ENCODE data around the gene KMT5B. TPM values are rescaled to one million over a fixed set of nuclear protein-coding genes. Genes with fewer than 3 reads are reported as not detected.

KMT5B gene
- total and polyA plus RNA-seq, 2 experiments from 2014 or later = 26.4 to 31.0 TPM

DNA sequence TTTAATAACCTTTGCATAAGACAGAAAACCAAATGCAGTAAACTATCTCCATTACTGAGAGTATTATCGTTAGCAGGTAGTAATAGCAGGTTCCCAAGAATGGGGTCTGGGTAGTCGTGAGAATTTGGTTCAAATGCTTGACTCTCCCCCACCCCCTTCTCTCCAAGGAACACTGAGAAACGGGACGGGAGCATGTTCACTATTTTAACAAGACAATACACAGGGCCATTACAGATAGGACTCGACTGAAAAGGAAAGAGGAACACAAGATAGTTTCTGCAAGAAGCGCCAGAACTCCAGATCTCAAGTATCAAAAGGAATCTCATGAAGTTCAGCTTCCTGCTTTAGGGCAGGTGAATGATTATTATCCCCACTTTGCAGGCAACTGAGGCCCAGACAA, 27.0 kb downstream of the KMT5B start:
- no peaks in the 10 kb centered on the region for H3F3A ChIP-seq (replicated peaks; ENCODE audit: low read depth)
- peaks cover 44% of the 10 kb centered on the region for H3K79me2 ChIP-seq (replicated peaks; ENCODE audit: insufficient read depth)
- Mint-ChIP-seq H3K27me3 (ENCODE audit: insufficient read depth, low read depth, poor library complexity) (peaks cover 4% of the 10 kb centered on the region), H3K9me3 (no peaks in the 10 kb centered on the region), H3K4me3 (peak overlapping the region; percentile 17; the same call in 2 of the 3 replicates), H3K4me1 (peaks cover 17% of the 10 kb centered on the region; the same call in 2 of the 3 replicates), H3K27ac (peak overlapping the region; percentile 49), H3K36me3 (ENCODE audit: low read depth) (peaks cover 54% of the 10 kb centered on the region)
- H4K20me1 ChIP-seq (replicated peaks; ENCODE audit: insufficient read depth) = 0 out of 2 replicates have a peak, but pooled peaks cover 4% of the 10 kb centered on the region
- H2AFZ ChIP-seq = no peak overlapping the region
- TF ChIP-seq ZNF114 (CRISPR knock-in tag; IDR thresholded peaks at IDR 0.05) = no peak
- TF ChIP-seq JUNB (IDR thresholded peaks at IDR 0.05; ENCODE audit: unreplicated experiment) = no peak
- TF ChIP-seq, protein P1, sequence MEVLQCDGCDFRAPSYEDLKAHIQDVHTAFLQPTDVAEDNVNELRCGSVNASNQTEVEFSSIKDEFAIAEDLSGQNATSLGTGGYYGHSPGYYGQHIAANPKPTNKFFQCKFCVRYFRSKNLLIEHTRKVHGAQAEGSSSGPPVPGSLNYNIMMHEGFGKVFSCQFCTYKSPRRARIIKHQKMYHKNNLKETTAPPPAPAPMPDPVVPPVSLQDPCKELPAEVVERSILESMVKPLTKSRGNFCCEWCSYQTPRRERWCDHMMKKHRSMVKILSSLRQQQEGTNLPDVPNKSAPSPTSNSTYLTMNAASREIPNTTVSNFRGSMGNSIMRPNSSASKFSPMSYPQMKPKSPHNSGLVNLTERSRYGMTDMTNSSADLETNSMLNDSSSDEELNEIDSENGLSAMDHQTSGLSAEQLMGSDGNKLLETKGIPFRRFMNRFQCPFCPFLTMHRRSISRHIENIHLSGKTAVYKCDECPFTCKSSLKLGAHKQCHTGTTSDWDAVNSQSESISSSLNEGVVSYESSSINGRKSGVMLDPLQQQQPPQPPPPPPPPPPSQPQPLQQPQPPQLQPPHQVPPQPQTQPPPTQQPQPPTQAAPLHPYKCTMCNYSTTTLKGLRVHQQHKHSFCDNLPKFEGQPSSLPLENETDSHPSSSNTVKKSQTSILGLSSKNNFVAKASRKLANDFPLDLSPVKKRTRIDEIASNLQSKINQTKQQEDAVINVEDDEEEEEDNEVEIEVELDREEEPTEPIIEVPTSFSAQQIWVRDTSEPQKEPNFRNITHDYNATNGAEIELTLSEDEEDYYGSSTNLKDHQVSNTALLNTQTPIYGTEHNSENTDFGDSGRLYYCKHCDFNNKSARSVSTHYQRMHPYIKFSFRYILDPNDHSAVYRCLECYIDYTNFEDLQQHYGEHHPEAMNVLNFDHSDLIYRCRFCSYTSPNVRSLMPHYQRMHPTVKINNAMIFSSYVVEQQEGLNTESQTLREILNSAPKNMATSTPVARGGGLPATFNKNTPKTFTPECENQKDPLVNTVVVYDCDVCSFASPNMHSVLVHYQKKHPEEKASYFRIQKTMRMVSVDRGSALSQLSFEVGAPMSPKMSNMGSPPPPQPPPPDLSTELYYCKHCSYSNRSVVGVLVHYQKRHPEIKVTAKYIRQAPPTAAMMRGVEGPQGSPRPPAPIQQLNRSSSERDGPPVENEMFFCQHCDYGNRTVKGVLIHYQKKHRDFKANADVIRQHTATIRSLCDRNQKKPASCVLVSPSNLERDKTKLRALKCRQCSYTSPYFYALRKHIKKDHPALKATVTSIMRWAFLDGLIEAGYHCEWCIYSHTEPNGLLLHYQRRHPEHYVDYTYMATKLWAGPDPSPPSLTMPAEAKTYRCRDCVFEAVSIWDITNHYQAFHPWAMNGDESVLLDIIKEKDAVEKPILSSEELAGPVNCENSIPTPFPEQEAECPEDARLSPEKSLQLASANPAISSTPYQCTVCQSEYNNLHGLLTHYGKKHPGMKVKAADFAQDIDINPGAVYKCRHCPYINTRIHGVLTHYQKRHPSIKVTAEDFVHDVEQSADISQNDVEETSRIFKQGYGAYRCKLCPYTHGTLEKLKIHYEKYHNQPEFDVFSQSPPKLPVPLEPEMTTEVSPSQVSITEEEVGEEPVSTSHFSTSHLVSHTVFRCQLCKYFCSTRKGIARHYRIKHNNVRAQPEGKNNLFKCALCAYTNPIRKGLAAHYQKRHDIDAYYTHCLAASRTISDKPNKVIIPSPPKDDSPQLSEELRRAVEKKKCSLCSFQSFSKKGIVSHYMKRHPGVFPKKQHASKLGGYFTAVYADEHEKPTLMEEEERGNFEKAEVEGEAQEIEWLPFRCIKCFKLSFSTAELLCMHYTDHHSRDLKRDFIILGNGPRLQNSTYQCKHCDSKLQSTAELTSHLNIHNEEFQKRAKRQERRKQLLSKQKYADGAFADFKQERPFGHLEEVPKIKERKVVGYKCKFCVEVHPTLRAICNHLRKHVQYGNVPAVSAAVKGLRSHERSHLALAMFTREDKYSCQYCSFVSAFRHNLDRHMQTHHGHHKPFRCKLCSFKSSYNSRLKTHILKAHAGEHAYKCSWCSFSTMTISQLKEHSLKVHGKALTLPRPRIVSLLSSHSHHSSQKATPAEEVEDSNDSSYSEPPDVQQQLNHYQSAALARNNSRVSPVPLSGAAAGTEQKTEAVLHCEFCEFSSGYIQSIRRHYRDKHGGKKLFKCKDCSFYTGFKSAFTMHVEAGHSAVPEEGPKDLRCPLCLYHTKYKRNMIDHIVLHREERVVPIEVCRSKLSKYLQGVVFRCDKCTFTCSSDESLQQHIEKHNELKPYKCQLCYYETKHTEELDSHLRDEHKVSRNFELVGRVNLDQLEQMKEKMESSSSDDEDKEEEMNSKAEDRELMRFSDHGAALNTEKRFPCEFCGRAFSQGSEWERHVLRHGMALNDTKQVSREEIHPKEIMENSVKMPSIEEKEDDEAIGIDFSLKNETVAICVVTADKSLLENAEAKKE (CRISPR knock-in tag; IDR thresholded peaks at IDR 0.05) = no peak
- TF ChIP-seq EZH2phosphoT487 (IDR thresholded peaks at IDR 0.05; ENCODE audit: unreplicated experiment) = no peak
- no peak for TF ChIP-seq STAT1 (IDR thresholded peaks at IDR 0.05; ENCODE audit: unreplicated experiment)
- no peak for TF ChIP-seq EZH2 (IDR thresholded peaks at IDR 0.05; ENCODE audit: low read depth, unreplicated experiment)
- no peak for TF ChIP-seq POLR2AphosphoS5 (IDR thresholded peaks at IDR 0.05; ENCODE audit: low read depth)
- TF ChIP-seq CREB1 (CRISPR knock-in tag; IDR thresholded peaks at IDR 0.05; ENCODE audit: low read depth) = no peak
- TF ChIP-seq, protein P2, sequence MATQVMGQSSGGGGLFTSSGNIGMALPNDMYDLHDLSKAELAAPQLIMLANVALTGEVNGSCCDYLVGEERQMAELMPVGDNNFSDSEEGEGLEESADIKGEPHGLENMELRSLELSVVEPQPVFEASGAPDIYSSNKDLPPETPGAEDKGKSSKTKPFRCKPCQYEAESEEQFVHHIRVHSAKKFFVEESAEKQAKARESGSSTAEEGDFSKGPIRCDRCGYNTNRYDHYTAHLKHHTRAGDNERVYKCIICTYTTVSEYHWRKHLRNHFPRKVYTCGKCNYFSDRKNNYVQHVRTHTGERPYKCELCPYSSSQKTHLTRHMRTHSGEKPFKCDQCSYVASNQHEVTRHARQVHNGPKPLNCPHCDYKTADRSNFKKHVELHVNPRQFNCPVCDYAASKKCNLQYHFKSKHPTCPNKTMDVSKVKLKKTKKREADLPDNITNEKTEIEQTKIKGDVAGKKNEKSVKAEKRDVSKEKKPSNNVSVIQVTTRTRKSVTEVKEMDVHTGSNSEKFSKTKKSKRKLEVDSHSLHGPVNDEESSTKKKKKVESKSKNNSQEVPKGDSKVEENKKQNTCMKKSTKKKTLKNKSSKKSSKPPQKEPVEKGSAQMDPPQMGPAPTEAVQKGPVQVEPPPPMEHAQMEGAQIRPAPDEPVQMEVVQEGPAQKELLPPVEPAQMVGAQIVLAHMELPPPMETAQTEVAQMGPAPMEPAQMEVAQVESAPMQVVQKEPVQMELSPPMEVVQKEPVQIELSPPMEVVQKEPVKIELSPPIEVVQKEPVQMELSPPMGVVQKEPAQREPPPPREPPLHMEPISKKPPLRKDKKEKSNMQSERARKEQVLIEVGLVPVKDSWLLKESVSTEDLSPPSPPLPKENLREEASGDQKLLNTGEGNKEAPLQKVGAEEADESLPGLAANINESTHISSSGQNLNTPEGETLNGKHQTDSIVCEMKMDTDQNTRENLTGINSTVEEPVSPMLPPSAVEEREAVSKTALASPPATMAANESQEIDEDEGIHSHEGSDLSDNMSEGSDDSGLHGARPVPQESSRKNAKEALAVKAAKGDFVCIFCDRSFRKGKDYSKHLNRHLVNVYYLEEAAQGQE (IDR thresholded peaks at IDR 0.05; ENCODE audit: unreplicated experiment) = no peak
- TF ChIP-seq, protein P3, sequence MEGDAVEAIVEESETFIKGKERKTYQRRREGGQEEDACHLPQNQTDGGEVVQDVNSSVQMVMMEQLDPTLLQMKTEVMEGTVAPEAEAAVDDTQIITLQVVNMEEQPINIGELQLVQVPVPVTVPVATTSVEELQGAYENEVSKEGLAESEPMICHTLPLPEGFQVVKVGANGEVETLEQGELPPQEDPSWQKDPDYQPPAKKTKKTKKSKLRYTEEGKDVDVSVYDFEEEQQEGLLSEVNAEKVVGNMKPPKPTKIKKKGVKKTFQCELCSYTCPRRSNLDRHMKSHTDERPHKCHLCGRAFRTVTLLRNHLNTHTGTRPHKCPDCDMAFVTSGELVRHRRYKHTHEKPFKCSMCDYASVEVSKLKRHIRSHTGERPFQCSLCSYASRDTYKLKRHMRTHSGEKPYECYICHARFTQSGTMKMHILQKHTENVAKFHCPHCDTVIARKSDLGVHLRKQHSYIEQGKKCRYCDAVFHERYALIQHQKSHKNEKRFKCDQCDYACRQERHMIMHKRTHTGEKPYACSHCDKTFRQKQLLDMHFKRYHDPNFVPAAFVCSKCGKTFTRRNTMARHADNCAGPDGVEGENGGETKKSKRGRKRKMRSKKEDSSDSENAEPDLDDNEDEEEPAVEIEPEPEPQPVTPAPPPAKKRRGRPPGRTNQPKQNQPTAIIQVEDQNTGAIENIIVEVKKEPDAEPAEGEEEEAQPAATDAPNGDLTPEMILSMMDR (conservative IDR thresholded peaks at IDR 0.05; ENCODE audit: low read depth in 2 of 2) = no peak
- TF ChIP-seq, protein P4, sequence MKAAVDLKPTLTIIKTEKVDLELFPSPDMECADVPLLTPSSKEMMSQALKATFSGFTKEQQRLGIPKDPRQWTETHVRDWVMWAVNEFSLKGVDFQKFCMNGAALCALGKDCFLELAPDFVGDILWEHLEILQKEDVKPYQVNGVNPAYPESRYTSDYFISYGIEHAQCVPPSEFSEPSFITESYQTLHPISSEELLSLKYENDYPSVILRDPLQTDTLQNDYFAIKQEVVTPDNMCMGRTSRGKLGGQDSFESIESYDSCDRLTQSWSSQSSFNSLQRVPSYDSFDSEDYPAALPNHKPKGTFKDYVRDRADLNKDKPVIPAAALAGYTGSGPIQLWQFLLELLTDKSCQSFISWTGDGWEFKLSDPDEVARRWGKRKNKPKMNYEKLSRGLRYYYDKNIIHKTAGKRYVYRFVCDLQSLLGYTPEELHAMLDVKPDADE (IDR thresholded peaks at IDR 0.05) = no peak
- TF ChIP-seq NANOG (IDR thresholded peaks at IDR 0.05; ENCODE audit: borderline replicate concordance) = no peak
- no peak overlapping the region for H3K4me3 ChIP-seq
- H3K4me2 ChIP-seq = peak overlapping the region; percentile 36
- H3K4me1 ChIP-seq (ENCODE audit: insufficient read depth) = peaks cover 15% of the 10 kb centered on the region
- peak; percentile 79 for ATAC-seq
- H3K9me2 ChIP-seq (ENCODE audit: insufficient read depth) = no peaks in the 10 kb centered on the region
- no peaks in the 10 kb centered on the region for H3K27me3 ChIP-seq (ENCODE audit: insufficient read depth)
- H3K27ac ChIP-seq (ENCODE audit: low read depth) = peak overlapping the region; percentile 48; the same call in 1 of the 2 replicates
- peak; percentile 71 for DNase-seq (ENCODE audit: low spot score)
- H3K36me3 ChIP-seq (ENCODE audit: insufficient read depth) = peaks cover 5% of the 10 kb centered on the region
